ES-I3 (cell line): ENCODE results near the gene HELZ.
"Not testable (repeated sequence)": the region's sequence is repeated elsewhere in the genome, so short reads cannot be mapped to it uniquely, and the experiment has no call there.

ENCODE experiments used
- H3K36me3 ChIP-seq: 2 replicates; pipeline ENCODE4 v1.6.1; 2013; ENCODE audit warnings: mild to moderate bottlenecking, low read length, control low read depth, moderate library complexity; ENCODE audit not compliant: insufficient read depth
- H3K4me1 ChIP-seq: 2 replicates; pipeline ENCODE4 v1.6.1; 2013; ENCODE audit warnings: mild to moderate bottlenecking, control low read depth, low read length; ENCODE audit not compliant: insufficient read depth
- H3K9ac ChIP-seq: 2 replicates; pipeline ENCODE4 v1.6.1; 2013; ENCODE audit warnings: low read depth, mild to moderate bottlenecking, low read length, moderate library complexity
- H3K9me3 ChIP-seq: 2 replicates; pipeline ENCODE4 v1.6.1; 2013; ENCODE audit warnings: mild to moderate bottlenecking, low read length, moderate library complexity; ENCODE audit not compliant: control insufficient read depth, insufficient read depth

The HELZ gene

DNA sequence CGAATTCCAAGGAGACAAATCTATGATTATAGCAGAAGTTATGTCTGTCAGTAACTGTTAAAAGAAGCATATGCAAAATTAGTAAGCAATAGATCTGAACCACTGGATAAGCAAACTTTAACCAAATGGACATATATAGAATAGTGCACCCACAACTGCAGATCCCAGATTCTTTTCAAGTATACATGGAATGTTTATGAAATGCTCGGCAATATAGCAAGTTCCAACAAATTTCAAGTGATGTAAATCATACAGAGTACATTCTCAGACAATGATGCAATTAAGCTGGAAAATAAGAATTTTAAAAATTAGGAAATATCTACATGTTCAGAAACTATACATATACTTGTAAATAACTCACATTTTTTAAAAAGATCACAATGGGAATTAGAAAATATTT, 8.4 kb upstream of the HELZ start:
- no peaks in the 10 kb centered on the region for H3K36me3 ChIP-seq
- peaks cover 8% of the 10 kb centered on the region for H3K4me1 ChIP-seq
- H3K9ac ChIP-seq, result no peak overlapping the region

GRCh38 chr17:67251586-67251985, 6.6 kb upstream of the HELZ start:
- not testable (repeated sequence) for H3K36me3 ChIP-seq, H3K4me1 ChIP-seq, H3K9ac ChIP-seq, H3K9me3 ChIP-seq

More for the DNA sequence above, 8.4 kb upstream of the HELZ start:
- 0 out of 2 replicates have a peak, but pooled peaks cover 8% of the 10 kb centered on the region for H3K9me3 ChIP-seq

DNA sequence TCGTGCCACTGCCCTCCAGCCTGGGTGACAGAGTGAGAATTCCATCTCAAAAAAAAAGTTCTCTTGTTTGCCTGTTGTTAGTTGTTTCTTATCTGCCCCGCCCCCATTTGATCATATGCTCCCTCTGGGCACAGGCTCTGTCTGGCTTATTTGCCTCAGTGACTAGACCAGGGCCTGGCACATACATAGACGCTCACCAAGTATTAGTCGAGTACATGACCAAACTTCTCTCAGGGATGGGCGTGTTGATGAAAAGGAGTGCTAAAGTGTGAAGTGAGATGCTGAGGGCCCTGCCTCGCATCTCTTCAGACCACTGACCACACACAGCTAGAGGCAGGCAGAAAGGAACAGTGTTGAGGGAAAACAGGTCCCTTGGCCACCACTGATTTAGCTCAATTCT, 3.3 kb upstream of the HELZ start:
- Histone ChIP-seq H3K9me3 (no peaks in the 10 kb centered on the region), H3K4me1 (peaks cover 13% of the 10 kb centered on the region; the same call in 1 of the 2 replicates), H3K9ac (no peak overlapping the region), H3K36me3 (no peaks in the 10 kb centered on the region)

- H3K4me1 ChIP-seq, result peaks cover 15% of the 10 kb centered on the region; the same call in 1 of the 2 replicates
- no peaks in the 10 kb centered on the region for H3K36me3 ChIP-seq
- peak overlapping the region; percentile 99; the same call in 1 of the 2 replicates for H3K9ac ChIP-seq
- no peaks in the 10 kb centered on the region for H3K9me3 ChIP-seq
These were observed 2.5 kb upstream of the HELZ start for GRCh38 chr17:67247416-67247900.

DNA sequence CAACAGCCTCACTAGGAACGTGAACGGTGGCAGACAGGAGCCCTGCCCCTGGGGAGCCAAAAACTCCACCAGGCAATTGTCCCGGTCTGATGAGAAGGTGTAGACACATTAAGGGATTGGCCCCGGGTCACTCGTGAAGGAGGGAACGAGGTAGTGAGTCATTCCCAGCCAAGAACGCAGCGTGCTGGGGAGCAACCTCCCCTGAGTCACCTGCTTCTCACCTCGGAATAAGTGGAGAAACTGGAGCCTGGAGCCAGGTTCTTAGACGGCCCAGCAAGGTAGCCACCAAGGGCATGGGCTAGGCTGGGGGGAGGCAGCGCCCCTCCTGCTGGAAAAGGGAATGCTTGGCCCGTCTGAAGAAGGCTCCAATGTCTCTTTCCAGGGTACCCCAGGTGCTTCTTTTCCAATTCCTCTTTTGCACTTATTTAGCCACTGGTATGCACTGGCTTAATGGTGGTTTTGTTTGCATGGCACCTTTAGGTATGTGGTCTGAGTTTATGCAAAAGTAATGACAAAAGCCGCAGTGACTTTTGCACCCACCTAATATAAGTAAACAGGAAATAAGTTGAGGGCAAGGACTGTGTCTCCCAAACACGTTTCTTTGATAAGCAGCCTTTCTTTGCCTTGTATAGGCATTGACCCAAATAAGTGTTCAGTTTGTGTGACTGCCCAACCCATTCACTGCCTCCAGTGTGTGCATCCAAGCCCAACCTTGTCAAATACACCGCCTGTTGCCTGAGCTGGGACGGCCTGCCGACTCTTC, 1.8 kb upstream of the HELZ start:
- Histone ChIP-seq H3K36me3 (0 out of 2 replicates have a peak, but pooled peaks cover under 1% of the 10 kb centered on the region), H3K4me1 (peaks cover 15% of the 10 kb centered on the region; the same call in 1 of the 2 replicates), H3K9me3 (no peaks in the 10 kb centered on the region), H3K9ac (peak overlapping the region; percentile 99)

GRCh38 chr17:67246403-67246652, 1.3 kb upstream of the HELZ start:
- Histone ChIP-seq H3K36me3 (0 out of 2 replicates have a peak, but pooled peaks cover 4% of the 10 kb centered on the region), H3K9ac (peak overlapping the region; percentile 99), H3K9me3 (no peaks in the 10 kb centered on the region), H3K4me1 (peaks cover 15% of the 10 kb centered on the region; the same call in 1 of the 2 replicates)

DNA sequence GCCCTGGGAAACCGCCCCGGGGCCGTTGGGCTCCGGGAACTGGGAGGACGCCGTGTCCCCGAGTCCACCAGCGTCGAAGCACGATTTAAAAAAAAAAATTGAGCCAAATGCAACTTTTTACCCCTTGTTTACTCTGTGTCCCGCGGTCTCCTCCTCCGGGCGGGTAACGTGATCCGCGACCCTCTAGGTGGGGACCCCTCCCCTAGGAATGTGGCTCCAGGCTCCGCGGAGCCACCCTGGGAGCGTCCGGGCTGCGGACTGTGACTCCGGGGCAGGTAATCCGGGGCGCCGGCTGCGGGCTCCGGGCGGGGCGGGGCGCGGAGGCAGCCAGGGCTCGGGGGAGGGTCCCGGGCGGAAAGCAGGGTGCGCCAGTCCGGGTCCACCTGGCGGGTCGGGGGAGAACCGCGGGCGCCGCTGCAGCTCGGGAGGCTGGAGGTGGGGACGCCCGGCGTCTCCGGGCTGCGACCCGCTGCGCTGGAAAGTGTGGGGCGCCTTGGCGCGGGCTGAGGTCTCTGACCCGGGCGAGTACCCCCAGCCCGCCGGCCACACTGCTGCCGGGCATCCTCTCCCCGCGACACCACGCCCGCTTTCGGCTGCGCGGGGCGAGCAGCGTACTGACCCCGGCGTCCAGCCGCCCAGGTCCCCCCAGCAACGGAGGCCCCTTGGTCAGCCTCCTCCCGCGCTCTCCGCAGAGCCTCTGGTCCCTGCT, 852 bp upstream of the HELZ start:
- H3K36me3 ChIP-seq, result 0 out of 2 replicates have a peak, but pooled peaks cover 4% of the 10 kb centered on the region
- H3K9ac ChIP-seq, result peak overlapping the region; percentile 99
- H3K9me3 ChIP-seq, result no peaks in the 10 kb centered on the region
- peaks cover 15% of the 10 kb centered on the region; the same call in 1 of the 2 replicates for H3K4me1 ChIP-seq

DNA sequence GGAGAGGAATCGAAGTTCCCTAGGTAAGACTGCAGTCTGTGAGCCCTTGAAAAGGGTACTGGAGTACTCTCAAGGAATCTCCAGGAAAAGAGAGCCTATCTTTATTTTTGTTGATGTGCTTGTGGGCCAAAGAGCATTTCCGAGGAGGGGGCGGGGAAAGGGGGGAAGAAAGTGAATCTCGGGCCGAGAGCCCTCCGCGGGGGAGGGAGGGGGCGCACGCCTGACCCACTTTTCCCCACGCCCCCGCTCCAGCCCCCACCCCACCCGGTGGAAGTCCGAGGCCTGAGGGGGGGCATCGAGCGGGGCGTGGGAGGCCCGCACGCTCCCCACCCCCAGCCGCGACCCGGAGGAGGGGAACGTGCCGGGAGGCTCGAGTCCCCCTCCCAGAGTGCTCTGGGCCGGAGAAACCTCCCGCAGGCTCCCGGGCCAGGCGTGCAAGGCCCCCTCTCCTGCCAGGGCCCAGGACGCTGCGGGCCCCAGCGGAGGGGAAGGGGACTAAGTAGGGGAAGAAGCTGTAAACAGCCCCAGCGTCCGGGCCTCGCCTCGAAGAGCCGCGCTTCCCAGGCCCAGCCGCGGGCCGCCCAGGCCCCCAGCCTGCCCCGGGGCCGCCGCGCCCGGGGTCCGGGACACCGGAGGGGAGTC, 444 bp downstream of the HELZ start:
- Histone ChIP-seq H3K4me1 (peaks cover 15% of the 10 kb centered on the region; the same call in 1 of the 2 replicates), H3K9me3 (no peaks in the 10 kb centered on the region), H3K36me3 (0 out of 2 replicates have a peak, but pooled peaks cover 4% of the 10 kb centered on the region), H3K9ac (peak overlapping the region; percentile 99)

DNA sequence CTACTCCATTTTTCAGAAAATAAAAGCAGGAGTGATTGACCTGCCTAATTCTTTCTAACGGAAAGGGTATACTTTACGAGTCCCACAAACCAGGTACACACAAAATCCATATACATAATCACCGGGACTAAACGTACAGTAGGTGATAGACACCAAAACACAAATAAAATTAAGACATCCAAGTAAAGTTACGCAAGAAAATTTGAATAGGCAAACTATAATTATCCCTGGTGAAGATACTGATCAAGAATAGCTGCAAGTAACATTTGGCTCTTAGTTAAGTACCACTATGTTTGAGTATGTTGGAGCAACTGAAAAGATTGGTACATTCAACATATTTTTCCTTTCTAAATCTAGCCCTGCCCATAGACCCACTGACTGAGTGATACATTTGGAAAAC, 1.7 kb downstream of the HELZ start:
- H3K9me3 ChIP-seq, result no peaks in the 10 kb centered on the region
- H3K36me3 ChIP-seq, result 0 out of 2 replicates have a peak, but pooled peaks cover 4% of the 10 kb centered on the region
- peaks cover 15% of the 10 kb centered on the region; the same call in 1 of the 2 replicates for H3K4me1 ChIP-seq
- peak overlapping the region; percentile 99; the same call in 1 of the 2 replicates for H3K9ac ChIP-seq

GRCh38 chr17:67241719-67242341, 3.2 kb downstream of the HELZ start:
- Histone ChIP-seq H3K9me3 (no peaks in the 10 kb centered on the region), H3K4me1 (peaks cover 7% of the 10 kb centered on the region; the same call in 1 of the 2 replicates), H3K9ac (no peak overlapping the region), H3K36me3 (0 out of 2 replicates have a peak, but pooled peaks cover 8% of the 10 kb centered on the region)

DNA sequence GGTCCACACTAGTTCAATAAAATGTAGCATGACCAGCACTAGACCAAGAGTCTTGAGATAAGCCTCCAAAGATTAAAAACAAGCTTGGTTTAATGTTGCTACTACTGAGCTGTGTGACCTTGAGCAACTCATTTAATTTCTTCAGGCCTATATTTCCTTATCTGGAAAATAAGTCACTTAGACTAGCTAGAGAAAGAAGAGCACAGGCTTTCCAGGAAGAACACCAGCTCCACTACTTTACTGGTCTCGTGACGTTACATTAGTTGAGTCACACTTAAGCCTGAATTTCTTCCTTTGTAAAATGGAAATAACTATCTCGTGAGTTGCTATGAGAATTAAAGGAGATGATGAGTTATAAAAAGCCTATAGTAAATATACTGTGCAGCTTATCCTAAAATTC, 5.4 kb downstream of the HELZ start:
- Histone ChIP-seq H3K9me3 (no peaks in the 10 kb centered on the region), H3K4me1 (0 out of 2 replicates have a peak, but pooled peaks cover 6% of the 10 kb centered on the region), H3K36me3 (0 out of 2 replicates have a peak, but pooled peaks cover 10% of the 10 kb centered on the region), H3K9ac (no peak overlapping the region)

DNA sequence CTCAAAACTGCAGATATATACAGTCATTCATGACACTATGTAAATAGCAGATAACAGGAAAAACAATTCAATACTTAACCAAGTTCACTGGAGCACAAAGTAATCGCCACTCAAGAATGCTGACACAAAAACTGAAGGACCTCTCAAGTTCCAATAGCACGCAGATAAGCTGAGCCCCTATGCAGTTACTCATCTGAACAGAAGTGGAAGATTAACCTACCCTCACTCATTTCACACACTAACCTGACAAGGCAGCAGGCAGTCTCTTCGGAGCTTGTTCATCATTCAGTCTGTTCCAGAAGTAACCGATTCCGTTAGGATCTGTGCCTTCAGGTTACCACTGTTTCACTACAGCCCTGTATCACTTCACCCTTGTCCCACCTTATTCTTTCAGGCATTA, 6.0 kb downstream of the HELZ start:
- 0 out of 2 replicates have a peak, but pooled peaks cover 6% of the 10 kb centered on the region for H3K4me1 ChIP-seq
- no peak overlapping the region for H3K9ac ChIP-seq
- H3K9me3 ChIP-seq, result no peaks in the 10 kb centered on the region
- H3K36me3 ChIP-seq, result 0 out of 2 replicates have a peak, but pooled peaks cover 10% of the 10 kb centered on the region

- no peaks in the 10 kb centered on the region for H3K4me1 ChIP-seq
- no peak overlapping the region for H3K9ac ChIP-seq
- no peaks in the 10 kb centered on the region; the same call in 1 of the 2 replicates for H3K9me3 ChIP-seq
- H3K36me3 ChIP-seq, result peaks cover 6% of the 10 kb centered on the region; the same call in 1 of the 2 replicates
These were observed 12.6 kb downstream of the HELZ start for GRCh38 chr17:67232441-67232840.
